Vagina (tissue), 2 donors: ENCODE results near the gene RNF213.

Source experiments
- POLR2A ChIP-seq, 2 donors: fragments of 450-650 bp; IDR thresholded peaks; one replicate each; pipeline ENCODE4 v1.6.1; 2017; ENCODE audit warnings: antibody characterized with exemption in 2 of 2, mild to moderate bottlenecking in 2 of 2, moderate library complexity in 2 of 2
- POLR2AphosphoS5 ChIP-seq, 2 donors: sonication (generic); formaldehyde crosslinking; IDR thresholded peaks; one replicate each; pipeline ENCODE4 v1.9.0; 2017; ENCODE audit warnings: antibody characterized with exemption in 2 of 2, mild to moderate bottlenecking in 2 of 2, low read depth in 1 of 2; ENCODE audit not compliant: insufficient read depth in 1 of 2
- TF ChIP-seq, protein P1 (sequence below), 3 experiments: fragments of 450-650 bp in 2 of 3; fragments of 200-600 bp in 1 of 3; sonication (generic) in 1 of 3; IDR thresholded peaks; one replicate each; pipeline ENCODE4 v1.5.1; 2017 to 2019; ENCODE audit warnings: antibody characterized with exemption in 3 of 3, mild to moderate bottlenecking in 2 of 3, moderate library complexity in 2 of 3

DNA sequence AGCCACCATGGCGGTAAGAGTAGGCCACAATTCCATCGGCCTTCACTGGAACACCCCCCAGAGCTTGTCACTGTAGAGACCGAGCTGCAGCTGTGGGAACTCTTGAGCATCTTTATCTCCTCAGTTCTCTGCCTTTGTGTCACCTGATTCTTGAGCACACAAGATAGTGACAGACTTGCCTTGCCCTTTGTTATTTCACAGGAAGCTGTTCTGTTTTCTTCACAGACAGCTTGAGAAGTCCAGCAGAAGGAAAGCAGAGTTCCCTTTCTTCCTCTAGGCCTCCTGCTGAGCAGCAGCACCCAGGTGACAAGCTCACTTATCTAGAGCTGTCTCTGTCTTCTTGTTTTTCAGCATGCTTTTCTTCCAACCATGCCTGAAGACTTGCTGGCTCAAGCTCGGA lies 115.9 kb downstream of the RNF213 start:
- TF ChIP-seq, protein P1, sequence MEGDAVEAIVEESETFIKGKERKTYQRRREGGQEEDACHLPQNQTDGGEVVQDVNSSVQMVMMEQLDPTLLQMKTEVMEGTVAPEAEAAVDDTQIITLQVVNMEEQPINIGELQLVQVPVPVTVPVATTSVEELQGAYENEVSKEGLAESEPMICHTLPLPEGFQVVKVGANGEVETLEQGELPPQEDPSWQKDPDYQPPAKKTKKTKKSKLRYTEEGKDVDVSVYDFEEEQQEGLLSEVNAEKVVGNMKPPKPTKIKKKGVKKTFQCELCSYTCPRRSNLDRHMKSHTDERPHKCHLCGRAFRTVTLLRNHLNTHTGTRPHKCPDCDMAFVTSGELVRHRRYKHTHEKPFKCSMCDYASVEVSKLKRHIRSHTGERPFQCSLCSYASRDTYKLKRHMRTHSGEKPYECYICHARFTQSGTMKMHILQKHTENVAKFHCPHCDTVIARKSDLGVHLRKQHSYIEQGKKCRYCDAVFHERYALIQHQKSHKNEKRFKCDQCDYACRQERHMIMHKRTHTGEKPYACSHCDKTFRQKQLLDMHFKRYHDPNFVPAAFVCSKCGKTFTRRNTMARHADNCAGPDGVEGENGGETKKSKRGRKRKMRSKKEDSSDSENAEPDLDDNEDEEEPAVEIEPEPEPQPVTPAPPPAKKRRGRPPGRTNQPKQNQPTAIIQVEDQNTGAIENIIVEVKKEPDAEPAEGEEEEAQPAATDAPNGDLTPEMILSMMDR (IDR thresholded peaks at IDR 0.05): no peak
- no peak for TF ChIP-seq POLR2A (IDR thresholded peaks at IDR 0.05)
- no peak for TF ChIP-seq POLR2AphosphoS5 (IDR thresholded peaks at IDR 0.05; ENCODE audit: insufficient read depth in 1 of 2, low read depth in 1 of 2)
